ENCODE measurements around the gene GTPBP3. TPM values are rescaled to one million over a fixed set of nuclear protein-coding genes. Genes with fewer than 3 reads are reported as not detected.

GTPBP3 gene
- total and polyA plus RNA-seq, 9 of the 15 experiments (the other 6 are each of a cell fraction or from before 2014, with no cell fraction given): 4.9 to 124 (median 22.6) TPM

DNA sequence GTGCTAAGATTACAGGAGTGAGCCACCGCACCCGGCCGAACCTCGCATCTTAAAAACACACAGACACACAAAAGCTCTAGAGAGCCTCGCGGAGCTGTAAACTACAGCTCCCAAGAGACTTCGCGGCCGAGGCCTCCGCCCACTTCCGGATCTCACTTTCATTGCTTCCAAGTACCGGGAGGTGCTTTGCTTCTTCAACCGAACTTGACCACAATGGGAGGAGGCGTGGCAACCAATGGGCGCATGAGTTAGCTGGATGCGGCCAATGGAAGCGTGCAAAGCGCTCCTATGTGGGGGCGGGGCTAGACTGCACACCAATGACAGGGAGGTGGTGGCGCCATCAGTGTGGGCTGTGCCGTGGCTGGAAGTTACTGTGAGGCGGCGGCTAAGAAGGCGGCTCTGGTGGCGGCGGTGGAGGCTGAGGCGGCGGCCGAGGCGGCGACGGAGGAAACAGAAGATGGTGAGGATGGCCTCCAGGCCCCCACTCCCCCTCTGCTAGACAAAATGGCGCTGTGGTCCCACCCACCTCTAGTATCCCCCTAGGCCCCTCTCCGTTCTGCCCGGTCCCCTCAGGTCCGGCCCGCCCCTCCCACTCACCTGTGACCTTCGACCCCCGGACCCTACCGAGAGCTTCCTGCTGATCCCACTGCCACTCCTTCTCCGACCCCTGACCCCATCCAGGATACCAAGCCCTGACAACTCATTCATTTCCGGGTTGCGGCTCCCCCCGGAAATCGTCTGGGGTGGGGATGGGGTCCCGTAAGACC is 28.0 kb upstream of the GTPBP3 start, which contains the start of gene DDA1 (continued):
- TF ChIP-seq, protein P1, sequence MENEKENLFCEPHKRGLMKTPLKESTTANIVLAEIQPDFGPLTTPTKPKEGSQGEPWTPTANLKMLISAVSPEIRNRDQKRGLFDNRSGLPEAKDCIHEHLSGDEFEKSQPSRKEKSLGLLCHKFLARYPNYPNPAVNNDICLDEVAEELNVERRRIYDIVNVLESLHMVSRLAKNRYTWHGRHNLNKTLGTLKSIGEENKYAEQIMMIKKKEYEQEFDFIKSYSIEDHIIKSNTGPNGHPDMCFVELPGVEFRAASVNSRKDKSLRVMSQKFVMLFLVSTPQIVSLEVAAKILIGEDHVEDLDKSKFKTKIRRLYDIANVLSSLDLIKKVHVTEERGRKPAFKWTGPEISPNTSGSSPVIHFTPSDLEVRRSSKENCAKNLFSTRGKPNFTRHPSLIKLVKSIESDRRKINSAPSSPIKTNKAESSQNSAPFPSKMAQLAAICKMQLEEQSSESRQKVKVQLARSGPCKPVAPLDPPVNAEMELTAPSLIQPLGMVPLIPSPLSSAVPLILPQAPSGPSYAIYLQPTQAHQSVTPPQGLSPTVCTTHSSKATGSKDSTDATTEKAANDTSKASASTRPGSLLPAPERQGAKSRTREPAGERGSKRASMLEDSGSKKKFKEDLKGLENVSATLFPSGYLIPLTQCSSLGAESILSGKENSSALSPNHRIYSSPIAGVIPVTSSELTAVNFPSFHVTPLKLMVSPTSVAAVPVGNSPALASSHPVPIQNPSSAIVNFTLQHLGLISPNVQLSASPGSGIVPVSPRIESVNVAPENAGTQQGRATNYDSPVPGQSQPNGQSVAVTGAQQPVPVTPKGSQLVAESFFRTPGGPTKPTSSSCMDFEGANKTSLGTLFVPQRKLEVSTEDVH (IDR thresholded peaks at IDR 0.05; ENCODE audit: low read depth, partially characterized antibody): peak; percentile 58
- TF ChIP-seq, protein P2, sequence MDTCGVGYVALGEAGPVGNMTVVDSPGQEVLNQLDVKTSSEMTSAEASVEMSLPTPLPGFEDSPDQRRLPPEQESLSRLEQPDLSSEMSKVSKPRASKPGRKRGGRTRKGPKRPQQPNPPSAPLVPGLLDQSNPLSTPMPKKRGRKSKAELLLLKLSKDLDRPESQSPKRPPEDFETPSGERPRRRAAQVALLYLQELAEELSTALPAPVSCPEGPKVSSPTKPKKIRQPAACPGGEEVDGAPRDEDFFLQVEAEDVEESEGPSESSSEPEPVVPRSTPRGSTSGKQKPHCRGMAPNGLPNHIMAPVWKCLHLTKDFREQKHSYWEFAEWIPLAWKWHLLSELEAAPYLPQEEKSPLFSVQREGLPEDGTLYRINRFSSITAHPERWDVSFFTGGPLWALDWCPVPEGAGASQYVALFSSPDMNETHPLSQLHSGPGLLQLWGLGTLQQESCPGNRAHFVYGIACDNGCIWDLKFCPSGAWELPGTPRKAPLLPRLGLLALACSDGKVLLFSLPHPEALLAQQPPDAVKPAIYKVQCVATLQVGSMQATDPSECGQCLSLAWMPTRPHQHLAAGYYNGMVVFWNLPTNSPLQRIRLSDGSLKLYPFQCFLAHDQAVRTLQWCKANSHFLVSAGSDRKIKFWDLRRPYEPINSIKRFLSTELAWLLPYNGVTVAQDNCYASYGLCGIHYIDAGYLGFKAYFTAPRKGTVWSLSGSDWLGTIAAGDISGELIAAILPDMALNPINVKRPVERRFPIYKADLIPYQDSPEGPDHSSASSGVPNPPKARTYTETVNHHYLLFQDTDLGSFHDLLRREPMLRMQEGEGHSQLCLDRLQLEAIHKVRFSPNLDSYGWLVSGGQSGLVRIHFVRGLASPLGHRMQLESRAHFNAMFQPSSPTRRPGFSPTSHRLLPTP (IDR thresholded peaks at IDR 0.05; ENCODE audit: borderline replicate concordance, extremely low read depth, insufficient read length): no peak
- TF ChIP-seq SP2 (IDR thresholded peaks at IDR 0.05; ENCODE audit: extremely low read depth, low read depth, low read length, poor library complexity, severe bottlenecking): peak; percentile 92
- TF ChIP-seq PRPF4 (IDR thresholded peaks at IDR 0.05; ENCODE audit: insufficient read depth, low read depth, low read length, poor library complexity, severe bottlenecking): no peak
- no peak for TF ChIP-seq NR3C1 (CRISPR knock-in tag; IDR thresholded peaks at IDR 0.05)
- TF ChIP-seq, protein P3, sequence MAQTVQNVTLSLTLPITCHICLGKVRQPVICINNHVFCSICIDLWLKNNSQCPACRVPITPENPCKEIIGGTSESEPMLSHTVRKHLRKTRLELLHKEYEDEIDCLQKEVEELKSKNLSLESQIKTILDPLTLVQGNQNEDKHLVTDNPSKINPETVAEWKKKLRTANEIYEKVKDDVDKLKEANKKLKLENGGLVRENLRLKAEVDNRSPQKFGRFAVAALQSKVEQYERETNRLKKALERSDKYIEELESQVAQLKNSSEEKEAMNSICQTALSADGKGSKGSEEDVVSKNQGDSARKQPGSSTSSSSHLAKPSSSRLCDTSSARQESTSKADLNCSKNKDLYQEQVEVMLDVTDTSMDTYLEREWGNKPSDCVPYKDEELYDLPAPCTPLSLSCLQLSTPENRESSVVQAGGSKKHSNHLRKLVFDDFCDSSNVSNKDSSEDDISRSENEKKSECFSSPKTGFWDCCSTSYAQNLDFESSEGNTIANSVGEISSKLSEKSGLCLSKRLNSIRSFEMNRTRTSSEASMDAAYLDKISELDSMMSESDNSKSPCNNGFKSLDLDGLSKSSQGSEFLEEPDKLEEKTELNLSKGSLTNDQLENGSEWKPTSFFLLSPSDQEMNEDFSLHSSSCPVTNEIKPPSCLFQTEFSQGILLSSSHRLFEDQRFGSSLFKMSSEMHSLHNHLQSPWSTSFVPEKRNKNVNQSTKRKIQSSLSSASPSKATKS (CRISPR knock-in tag; IDR thresholded peaks at IDR 0.05): no peak
- TF ChIP-seq, protein P4, sequence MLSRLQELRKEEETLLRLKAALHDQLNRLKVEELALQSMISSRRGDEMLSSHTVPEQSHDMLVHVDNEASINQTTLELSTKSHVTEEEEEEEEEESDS (CRISPR knock-in tag; IDR thresholded peaks at IDR 0.05): no peak
- no peak for TF ChIP-seq CBX5 (IDR thresholded peaks at IDR 0.05; ENCODE audit: borderline replicate concordance, low read depth)
- peak; percentile 36; a peak in 2 of 4 replicates for TF ChIP-seq FOXK2 (conservative IDR thresholded peaks at IDR 0.05 in 1 of 2, IDR thresholded peaks at IDR 0.05 in 1 of 2; ENCODE audit: low read depth in 2 of 2)
- no peak for TF ChIP-seq RAD51 (IDR thresholded peaks at IDR 0.05; ENCODE audit: borderline replicate concordance, low read depth)
- peak; percentile 13 to 16; a peak in 2 of 4 replicates for TF ChIP-seq MAZ (CRISPR knock-in tag; conservative IDR thresholded peaks at IDR 0.05 in 1 of 2, IDR thresholded peaks at IDR 0.05 in 1 of 2)
- 0 out of 2 replicates have a peak, but pooled peaks have one; percentile 25 for TF ChIP-seq NR4A1 (CRISPR knock-in tag; IDR thresholded peaks at IDR 0.05)
- no peak for TF ChIP-seq NR4A1 (tag; IDR thresholded peaks at IDR 0.05)
